Ureter (tissue), 1 donor: ENCODE measurements around the gene ASMTL. TPM values are rescaled to one million over a fixed set of nuclear protein-coding genes. Genes with fewer than 3 reads are reported as not detected.
"Not testable (repeated sequence)": the region's sequence is repeated elsewhere in the genome, so short reads cannot be mapped to it uniquely, and the experiment has no call there.

Source experiments
- DNase-seq: peaks from one replicate; pipeline ENCODE4 v3.0.0-alpha.2; 2020; ENCODE audit warnings: low spot score
- total RNA-seq: library from RNA; stranded (reverse); gene quantifications from one replicate; pipeline ENCODE4 v1.2.4, GENCODE V29; 2023
- donor health status: DM: yes; HTN: yes; CAD: no.

ASMTL gene, protein sequence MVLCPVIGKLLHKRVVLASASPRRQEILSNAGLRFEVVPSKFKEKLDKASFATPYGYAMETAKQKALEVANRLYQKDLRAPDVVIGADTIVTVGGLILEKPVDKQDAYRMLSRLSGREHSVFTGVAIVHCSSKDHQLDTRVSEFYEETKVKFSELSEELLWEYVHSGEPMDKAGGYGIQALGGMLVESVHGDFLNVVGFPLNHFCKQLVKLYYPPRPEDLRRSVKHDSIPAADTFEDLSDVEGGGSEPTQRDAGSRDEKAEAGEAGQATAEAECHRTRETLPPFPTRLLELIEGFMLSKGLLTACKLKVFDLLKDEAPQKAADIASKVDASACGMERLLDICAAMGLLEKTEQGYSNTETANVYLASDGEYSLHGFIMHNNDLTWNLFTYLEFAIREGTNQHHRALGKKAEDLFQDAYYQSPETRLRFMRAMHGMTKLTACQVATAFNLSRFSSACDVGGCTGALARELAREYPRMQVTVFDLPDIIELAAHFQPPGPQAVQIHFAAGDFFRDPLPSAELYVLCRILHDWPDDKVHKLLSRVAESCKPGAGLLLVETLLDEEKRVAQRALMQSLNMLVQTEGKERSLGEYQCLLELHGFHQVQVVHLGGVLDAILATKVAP
- total RNA-seq, result 32.5 TPM

DNA sequence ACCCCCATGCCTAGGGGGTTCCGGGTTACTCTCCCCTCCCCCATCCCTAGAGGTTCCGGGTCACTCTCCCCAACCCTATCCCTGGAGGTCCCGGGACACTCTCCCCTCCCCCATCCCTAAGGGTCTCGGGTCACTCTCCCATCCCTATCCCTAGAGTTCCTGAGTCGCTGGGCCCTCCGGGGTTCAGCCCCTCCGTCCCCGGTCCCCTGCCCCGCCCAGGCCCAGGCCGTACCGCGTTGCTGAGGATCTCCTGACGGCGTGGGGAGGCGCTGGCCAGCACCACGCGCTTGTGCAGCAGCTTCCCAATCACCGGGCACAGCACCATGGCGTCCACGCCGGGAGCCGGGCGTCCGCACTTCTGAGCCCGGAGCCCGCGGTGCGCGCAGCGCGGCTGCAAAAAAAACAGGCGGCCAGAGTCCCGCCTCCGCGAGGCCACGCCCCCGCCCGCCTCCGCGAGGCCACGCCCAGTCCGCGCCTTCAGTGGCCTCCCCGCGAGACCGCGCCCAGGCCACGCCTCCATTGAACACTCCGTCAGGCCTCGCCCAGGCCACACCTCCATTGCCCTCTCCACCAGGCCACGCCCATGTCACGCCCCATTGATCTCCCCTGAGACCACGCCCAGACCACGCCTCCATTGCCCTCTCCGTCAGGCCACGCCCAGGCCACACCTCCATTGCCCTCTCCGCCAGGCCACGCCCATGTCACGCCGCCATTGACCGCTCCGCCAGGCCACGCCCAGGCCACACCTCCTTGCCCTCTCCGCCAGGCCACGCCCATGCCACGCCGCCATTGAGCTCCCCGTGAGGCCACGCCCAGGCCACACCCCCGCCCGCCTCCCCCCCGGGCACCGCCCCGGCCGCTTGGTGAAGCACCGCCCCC, at the start of gene ASMTL:
ASMTL (minus strand) TSS at position 394 of the 879 bp plus-strand sequence; CDS start at position 325, 69 bp downstream.
- peak; percentile 100 for DNase-seq

DNA sequence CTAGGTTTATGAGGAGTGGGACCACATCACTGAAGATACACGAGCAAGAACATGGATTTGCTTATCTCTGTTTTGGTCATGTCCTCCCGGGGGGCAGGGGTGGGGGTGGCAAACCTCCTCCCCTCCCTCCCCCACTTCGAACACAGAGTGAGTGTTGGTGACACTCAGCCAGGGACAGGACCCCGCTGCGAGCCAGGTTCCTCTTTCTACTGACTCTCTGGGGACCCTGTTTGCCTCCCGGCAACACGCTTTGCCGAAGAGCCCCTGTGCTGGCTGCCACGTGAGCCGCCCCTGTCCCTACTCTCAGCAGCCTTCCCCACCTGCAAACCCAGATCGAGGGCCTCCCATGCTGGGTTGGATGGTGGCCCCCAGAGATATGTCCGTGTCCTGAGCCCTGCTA, 49.5 kb upstream of the ASMTL start:
- DNase-seq, result no peak

DNA sequence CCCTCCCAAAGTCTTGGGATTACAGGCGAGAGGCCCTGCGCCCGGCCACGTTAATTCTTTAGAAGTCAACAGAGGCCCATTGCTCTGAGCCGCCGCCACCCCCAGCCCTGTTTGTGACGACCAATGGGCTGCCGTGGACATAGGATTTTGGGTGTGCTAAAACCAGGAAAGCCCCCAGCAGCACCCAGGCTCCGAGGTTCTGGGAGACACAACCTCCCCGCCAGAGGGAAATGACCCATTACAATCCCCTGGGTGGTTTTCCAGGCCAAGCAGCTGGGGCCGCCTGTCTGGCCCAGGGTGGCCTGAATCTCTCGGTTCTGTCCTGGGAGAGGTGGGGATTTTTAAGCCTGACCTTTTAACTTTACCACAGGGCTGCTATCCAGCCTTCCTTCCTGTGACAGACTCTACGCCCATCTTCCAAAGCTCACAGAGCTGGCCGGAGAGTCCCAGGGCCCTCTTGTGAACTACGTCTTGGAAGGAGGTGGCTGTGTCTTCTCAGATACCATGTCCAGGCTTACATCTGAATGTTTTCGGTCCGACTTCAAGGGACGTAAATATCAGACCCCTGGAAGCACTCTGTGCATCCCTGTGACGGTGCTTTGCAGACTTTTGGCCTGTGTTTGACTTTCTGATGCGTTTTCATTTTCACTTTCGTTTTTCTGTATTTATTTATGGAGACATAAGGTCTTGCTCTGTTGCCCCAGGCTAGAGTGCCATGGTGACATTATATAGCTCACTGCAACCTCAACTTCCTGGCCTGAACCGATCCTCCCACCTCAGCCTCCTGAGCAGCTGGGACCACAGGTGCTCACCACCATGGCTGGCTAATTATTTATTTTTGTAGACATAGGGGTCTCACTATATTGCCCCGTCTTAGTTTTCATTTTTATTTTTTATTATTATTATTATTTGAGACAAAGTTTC, 48.3 kb upstream of the ASMTL start:
- DNase-seq, result no peak

DNA sequence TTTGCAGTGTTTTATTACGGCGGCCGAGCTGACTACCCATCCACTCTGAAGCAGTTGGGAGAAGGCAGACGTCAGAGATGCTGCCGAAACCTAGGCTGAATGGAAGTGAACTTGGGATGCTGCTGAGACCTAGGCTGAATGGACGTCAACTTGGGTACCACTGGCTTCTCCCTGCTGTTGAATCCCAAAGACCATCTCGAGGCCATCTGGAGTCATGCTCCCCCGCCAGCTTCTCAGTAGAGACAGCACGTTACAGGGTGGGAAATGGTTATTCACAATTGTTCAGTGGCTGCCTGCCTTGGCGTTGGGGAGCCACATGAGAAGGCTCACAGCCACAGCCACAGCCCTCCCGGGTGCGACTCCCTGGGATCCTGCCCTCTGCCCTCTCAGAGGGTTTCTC, 43.4 kb upstream of the ASMTL start:
- DNase-seq, result no peak

DNA sequence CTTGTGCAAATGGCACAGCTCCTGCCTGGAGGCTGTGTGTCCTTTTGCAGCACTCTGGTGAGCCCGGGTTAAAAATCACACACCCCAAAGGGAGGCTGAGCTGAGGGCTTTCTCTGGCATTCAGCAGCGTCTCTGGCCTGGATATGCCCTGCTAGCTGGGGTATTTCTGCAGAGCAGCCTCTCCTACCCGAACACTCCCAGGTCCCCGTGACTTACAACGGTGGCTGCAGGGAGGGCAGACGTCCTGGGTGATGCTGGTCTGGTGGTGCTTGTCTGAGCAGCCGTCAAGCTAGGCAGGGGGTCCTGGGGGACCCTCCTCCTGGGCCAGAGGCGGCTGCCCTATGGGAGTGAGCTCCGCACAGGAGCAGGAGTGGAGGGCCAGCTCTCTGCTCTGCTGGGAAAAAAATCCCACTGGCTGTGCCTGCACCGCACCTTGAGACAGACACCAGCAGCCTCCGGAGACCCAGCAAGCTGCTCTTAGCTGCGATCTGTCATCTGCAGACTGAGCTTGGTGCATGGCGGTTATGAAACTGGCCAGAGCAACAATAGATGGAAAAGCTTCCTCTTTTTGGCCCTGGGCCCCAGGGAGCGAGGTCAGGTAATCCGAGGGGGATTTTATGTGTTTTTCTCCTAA, 41.3 kb upstream of the ASMTL start:
- peak; percentile 37 for DNase-seq

DNA sequence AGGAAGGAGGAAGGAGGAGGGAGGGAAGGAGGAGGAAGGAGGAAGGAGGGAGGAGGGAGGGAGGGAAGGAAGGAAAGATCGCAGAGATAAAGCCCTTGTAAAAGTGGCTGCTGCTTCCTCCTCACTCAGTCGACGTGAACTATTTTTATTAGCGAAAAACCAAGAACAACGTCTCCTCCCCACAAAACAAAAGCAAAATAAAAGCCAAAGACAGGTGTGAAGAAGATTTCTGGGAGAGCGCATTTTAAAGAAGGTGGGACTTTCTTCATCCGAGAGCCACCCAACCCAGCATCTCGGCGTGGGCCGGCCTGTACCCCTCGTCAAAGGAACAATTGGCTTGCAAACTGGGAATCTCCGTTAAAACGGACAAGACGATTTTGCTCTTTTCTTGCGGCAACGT, 40.7 kb upstream of the ASMTL start:
- peak; percentile 1 for DNase-seq

DNA sequence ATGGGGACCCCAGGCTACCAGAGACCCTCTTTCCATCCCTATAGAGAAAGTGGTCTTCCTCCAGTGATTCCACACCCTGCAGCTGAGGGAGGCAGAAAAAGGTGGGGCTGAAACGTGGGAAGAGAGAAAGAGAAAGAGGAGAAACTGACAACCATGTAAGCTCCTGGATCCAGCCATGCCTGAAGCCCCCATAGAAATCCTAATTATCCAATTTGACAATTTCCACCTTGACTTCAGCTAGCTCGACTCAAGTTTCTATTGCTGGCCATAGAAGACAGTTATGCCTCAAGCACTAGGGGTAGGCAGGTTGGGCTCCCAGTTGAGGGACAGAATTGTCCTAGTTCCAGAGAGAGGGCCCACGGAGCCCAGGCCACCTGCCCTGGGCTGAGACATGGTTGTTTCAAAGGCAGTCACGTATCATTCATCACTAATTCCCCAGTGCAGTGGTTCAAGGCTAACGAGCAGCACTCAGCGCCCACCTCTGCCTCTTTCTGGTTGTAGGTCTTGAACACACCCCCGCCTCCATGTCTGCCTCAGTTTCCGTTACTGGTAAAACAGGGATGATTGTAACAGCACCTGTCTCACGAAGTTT, 39.8 kb upstream of the ASMTL start:
- DNase-seq, result peak; percentile 14

DNA sequence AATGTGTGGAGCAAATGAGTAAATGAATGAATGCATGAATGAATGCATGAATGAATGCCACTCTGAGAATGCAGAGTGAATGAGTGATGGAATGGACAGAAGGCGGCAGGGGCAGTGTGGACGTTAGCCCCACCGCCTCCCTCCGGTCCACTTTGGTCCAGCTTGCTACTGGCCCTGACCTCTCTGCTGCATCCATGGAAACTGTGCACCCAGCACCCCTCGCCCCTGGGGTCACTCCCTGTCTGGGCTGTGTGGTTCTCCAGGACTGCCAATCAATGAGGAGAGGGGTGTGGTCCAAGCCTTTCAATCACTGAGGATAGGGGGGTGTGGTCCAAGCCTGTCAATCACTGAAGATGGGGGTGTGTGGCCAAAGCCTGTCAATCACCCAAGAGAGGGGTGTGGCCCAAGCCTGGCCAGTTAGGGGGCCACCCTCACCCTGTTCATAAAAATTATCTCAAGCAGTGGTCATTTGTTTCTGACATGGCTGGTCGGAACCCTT, 39.2 kb upstream of the ASMTL start:
- DNase-seq, result peak; percentile 31

DNA sequence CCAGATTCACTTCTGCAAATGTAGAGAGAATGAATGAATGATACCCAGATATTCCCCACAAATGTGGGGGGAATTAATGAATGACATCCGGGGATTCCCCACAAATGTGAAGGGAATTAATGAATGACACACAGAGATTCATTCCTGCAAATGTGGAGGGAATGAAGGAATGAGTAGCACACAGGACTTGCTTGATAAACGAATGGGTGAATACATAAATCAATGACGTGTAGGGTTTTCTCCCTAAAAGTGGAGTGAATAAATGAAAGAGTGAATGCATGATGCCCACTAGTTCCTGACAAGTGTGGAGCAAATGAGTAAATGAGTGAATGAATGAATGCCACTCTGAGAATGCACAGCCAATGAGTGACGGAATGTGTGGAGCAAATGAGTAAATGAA, 38.5 kb upstream of the ASMTL start:
- not testable (repeated sequence) for DNase-seq

DNA sequence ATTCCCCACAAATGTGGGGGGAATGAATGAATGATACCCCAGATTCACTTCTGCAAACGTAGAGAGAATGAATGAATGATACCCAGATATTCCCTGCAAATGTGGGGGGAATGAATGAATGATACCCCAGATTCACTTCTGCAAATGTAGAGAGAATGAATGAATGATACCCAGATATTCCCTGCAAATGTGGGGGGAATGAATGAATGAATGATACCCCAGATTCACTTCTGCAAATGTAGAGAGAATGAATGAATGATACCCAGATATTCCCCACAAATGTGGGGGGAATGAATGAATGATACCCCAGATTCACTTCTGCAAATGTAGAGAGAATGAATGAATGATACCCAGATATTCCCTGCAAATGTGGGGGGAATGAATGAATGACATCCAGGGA, 38.0 kb upstream of the ASMTL start:
- DNase-seq, result not testable (repeated sequence)

DNA sequence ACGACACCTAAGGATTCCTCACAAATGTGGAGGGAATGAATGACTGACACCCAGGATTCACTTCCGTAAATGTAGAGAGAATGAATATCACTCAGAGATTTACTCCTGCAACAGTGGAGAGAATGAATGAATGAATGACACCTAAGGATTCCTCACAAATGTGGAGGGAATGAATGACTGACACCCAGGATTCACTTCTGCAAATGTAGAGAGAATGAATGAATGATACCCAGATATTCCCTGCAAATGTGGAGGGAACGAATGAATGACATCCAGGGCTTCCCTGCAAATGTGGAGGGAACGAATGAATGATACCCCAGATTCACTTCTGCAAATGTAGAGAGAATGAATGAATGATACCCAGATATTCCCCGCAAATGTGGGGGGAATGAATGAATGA, 36.6 kb upstream of the ASMTL start:
- DNase-seq, result not testable (repeated sequence)

DNA sequence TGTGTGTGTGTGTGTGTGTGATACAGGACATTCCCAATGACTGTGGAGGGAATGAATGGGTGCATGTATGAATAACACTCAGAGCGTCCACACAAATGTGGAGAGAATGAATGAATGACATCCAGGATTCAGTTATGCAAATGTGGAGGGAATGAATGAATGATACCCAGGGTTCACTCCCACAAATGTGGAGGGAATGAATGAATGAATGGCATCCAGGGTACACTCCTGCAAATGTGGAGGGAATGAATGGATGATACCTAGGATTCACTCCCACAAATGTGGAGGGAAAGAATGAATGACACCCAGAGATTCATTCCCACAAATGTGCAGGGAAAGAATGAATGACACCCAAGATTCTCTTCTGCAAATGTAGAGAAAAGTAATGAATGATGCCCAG, 36.0 kb upstream of the ASMTL start:
- DNase-seq, result no peak

DNA sequence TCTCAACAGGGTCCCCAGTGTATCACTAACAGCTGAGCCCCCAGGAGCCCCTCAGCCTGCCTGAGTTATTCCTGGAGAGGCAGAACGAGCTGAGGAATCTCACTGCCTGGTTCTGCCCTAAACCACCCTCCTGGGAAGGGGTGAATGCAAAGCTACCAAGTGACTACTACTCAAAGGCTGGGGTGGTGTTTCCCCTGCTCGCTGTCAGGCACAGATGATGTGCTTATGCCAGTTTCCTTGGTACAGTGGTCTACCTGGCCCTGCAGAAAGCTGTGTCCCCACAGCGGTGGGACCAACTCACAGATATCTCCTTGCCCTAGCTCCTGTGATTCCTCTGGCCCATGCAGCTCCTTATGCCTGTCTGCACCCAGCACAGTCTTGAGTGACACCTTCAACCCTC, 35.4 kb upstream of the ASMTL start:
- DNase-seq, result peak; percentile 8

DNA sequence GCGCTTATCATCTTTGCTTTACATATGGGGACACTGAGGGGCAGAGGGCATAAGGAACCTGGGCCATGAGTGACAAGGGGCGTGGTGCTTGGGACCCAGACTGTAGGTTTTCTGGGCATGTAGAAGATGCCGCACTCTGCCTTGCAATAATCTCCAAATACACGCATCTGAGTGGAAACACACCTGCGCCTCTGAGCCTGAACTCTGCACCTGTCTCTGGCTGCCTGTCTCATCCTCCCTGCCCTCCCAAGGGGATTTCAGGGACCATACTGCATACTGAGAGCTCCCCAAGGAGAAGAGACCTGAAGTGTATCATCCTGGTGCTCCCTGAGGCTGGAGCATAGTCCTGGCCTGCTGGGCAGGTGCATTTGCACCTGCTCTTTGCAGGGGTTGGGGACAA, 34.7 kb upstream of the ASMTL start:
- DNase-seq, result peak; percentile 27

DNA sequence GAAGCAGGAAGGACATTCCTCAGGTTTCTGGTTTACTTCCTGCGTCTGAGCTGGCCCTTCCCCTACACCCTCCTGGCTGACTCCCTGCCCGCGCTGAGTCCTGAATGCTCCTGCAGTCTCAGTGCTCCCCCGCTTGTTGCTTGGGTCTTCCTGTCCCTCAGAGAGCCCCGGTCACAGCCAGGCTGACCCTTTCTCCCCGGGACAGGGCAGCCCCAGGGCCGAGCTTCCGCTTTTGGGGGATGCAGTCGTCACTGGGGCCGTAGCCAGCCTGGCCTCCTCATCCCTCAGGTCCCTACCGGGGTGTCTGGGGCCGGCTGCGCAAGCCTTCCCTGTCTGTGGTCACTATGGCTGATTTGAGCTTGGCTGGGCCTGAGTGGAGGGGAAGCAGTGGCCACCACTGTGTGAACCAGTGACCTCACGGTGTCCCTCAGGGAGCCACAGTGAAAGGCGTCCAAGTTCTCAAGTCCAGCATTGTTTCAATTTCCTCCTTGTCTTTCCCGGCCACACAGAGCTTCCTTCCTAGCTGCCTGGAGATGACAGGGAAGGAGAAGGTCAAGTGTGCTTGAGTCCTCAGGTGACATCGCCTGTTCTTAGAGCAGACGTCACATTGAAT, 34.1 kb upstream of the ASMTL start:
- peak; percentile 40 for DNase-seq

DNA sequence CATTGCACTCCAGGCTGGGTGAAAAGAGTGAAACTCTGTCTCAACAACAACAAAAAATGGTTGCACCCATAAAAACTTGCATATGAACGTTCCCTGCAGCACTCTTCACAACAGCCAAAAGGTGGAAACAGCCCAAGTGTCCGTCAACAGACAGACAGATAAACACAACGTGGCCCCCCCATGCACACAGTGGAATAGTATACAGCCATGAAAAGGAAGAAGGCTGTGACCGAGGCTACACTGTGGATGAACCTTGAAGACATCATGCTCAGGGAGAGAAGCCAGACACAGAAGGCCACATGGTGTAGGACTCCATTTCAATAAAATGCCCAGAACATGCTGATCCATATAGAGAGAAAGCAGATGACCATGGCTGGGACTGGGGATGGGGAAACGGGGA, 33.5 kb upstream of the ASMTL start:
- peak; percentile 15 for DNase-seq

DNA sequence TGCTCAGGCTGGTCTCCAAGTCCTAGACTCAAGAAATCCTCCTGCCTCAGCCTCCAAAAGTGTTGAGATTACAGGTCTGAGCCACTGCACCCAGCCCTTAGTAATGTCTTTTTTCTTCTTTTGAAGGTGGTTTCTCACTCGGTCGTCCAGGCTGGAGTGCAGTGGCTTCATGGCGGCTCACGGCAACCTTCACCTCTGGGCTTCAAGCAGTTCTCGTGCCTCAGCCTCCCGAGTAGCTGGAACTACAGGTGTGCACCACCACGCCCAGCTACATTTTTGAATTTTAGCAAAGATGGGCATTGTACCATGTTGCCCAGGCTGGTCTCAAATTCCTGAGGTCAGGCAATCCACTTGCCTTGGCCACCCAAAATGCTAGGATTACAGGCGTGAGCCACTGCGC, 32.3 kb upstream of the ASMTL start:
- DNase-seq, result peak; percentile 34

DNA sequence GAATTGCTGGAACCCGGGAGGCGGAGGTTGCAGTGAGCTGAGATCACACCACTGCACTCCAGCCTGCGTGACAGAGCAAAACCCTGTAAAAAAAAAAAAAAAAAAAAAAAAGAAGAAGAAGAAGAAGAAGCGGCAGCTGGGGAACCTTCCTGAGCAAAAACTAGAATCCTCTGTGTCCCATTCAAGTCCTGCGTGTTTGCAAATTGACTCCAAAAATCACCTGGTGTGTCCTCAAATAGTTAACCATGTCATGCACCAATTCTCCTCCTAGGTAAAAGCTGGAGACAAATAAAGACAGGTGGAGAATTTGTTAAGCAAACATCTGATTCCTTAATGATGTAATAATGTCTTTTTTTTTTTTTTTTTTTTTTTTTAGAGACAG, 31.9 kb upstream of the ASMTL start:
- DNase-seq, result no peak

DNA sequence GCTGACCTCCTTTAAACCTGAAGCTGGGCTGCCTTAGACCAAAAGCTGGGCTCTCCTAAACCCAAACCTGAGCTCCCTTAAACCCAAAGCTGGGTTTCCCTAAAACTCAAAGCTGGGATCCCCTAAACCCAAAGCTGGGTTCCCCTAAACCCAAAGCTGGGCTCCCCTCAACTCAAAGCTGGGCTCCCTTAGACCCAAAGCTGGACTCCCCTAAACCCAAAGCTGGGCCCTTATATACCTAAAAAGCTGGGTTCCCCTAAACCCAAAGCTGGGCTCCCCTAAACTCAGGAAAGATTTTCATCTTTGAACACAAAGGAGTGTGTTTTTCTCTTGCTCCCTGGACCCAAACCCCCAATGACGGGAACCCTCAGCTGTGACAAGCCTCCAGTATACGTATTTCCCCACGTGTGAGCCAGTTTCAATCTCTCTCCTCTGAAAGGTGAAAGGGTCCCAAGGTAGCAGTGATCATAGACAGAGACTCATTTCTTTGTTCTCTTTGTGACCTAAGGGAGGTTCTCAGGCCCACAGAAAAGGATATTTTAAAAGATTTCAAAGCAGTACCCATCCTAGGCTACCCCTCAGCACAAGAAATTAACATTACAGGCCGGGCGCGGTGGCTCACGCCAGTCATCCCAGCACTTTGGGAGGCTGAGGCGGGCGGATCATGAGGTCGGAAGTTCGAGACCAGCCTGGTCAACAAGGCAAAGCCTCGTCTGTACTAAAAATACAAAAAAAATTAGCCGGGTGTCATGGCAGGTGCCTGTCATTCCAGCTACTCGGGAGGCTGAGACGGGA, 31.3 kb upstream of the ASMTL start:
- DNase-seq, result peak; percentile 24
